Heart right ventricle (tissue), 16 donors: ENCODE measurements around the gene RIPOR1. TPM values are rescaled to one million over a fixed set of nuclear protein-coding genes. Genes with fewer than 3 reads are reported as not detected.
"Not testable (repeated sequence)": the region's sequence is repeated elsewhere in the genome, so short reads cannot be mapped to it uniquely, and the experiment has no call there.

Source experiments
- ATAC-seq, 8 donors: fragments of 200-7000 bp; cut with Tn5 transposase; one replicate each; pipeline ENCODE4 v1.9.1; 2020; ENCODE audit warnings: mild to moderate bottlenecking in 8 of 8, moderate library complexity in 8 of 8, moderate number of reproducible peaks in 1 of 8
- DNase-seq, 2 donors: peaks; one replicate each; pipeline ENCODE4 v3.0.0-alpha.2; 2020
- H3K27ac ChIP-seq, 10 donors: fragments of 200-600 bp; sonication (generic) in 2 of 10; one replicate each; pipeline versions ENCODE4 v1.5.0 to v1.8.0; 2020 to 2022; ENCODE audit warnings: mild to moderate bottlenecking in 3 of 10
- H3K27me3 ChIP-seq, 7 donors: fragments of 200-600 bp; one replicate each; pipeline ENCODE4 v1.8.0; 2021 to 2022; ENCODE audit warnings: mild to moderate bottlenecking in 2 of 7
- H3K36me3 ChIP-seq, 9 donors: fragments of 200-600 bp; sonication (generic) in 1 of 9; one replicate each; pipeline versions ENCODE4 v1.5.0 to v1.8.0; 2020 to 2022; ENCODE audit warnings: mild to moderate bottlenecking in 2 of 9
- H3K4me1 ChIP-seq, 9 donors: fragments of 200-600 bp; sonication (generic) in 1 of 9; one replicate each; pipeline versions ENCODE4 v1.5.0 to v1.8.0; 2020 to 2022; ENCODE audit warnings: mild to moderate bottlenecking in 4 of 9
- H3K4me3 ChIP-seq, 10 donors: fragments of 200-600 bp; sonication (generic) in 2 of 10; one replicate each; pipeline versions ENCODE4 v1.5.0 to v1.8.0; 2020 to 2022; ENCODE audit warnings: mild to moderate bottlenecking in 7 of 10, moderate library complexity in 2 of 10
- H3K9me3 ChIP-seq, 11 donors: fragments of 200-600 bp in 10 of 11; sonication (generic) in 2 of 11; one replicate each; pipeline versions ENCODE4 v1.5.0 to v1.8.0; 2013 to 2022; ENCODE audit warnings: mild to moderate bottlenecking in 2 of 11, control low read depth in 1 of 11, moderate library complexity in 1 of 11
- whole genome bisulfite sequencing, 2 donors: extraction: QIAGEN DNeasy Blood & Tissue Kit; methylation state at CpG; one replicate each; pipeline ENCODE4 v1.1.7; 2013; ENCODE audit warnings: inconsistent platforms in 1 of 2; 5-methylcytosine and 5-hydroxymethylcytosine counted together
- intact Hi-C, 10 donors: fragments of 100-400 bp; cut with DNase I; formaldehyde crosslinking; loops; one replicate each; pipeline versions ENCODE4 v1.11.1 to v1.14.2; 2022
- polyA plus RNA-seq, 2 donors: library from polyadenylated mRNA; stranded (reverse); fragments of 200-250 nt; gene quantifications; one replicate each; pipeline ENCODE4 v1.2.3, GENCODE V29; 2013
- total RNA-seq, 10 donors: library from RNA; stranded (reverse); fragmentation: NEBNext Ultra II Directional in 3 of 10; extraction: Animal tissue kit (Norgen Biotek cat#: 25700) in 3 of 10; gene quantifications; one replicate each; pipeline versions ENCODE4 v1.2.1 to v1.2.4, GENCODE V29; 2021 to 2023
- TF ChIP-seq, protein P1 (sequence below), 9 donors: fragments of 200-600 bp; sonication (generic) in 2 of 9; IDR thresholded peaks; one replicate each; pipeline versions ENCODE4 v1.5.0 to v1.8.0; 2021 to 2022; ENCODE audit warnings: antibody characterized with exemption in 9 of 9, mild to moderate bottlenecking in 5 of 9, moderate library complexity in 1 of 9
- donor health status: Arrhythmogenic right ventricular cardiomyopathy.
- donor health status: ischemic (EF 13 %, LVEDD 7.1; RV severe dilation, severe dysfunction).
- donor health status: healthy with polysubstance abuse.
- donor health status: DM: no; HTN: yes; CAD: no.
- donor health status: DM: no; HTN: no; CAD: no.
- donor health status: ischemic (EF 25% LVEDD 6.9; RV normal size, moderate dysfunction).
- donor health status: ischemic (EF 25% LVEDD 5.7; RV mildly dilated, moderate dysfunction).
- donor health status: healthy.
- donor health status: DM: yes; HTN: yes; CAD: no.
- donor health status: Ischemic cardiomyopathy.
- donor health status: ischemic (EF 35%, LVEDD 5.7; RV mildly dilated, moderate dysfunction).
- donor health status: nonischemic (EF 11% LVEDD 7.7; RV severe dilation, severe dysfunction).
- donor health status: DM: yes; HTN: yes; CAD: no.
- donor health status: PGD.
- donor health status: ischemic (EF 29% LVEDD 5.4; RV normal size, mild dysfunction).
- donor health status: nonischemic (EF 23%, LVEDD 6.1; RV moderate dilation, normal function).

The RIPOR1 gene
- total and polyA plus RNA-seq, 12 donors, result 40.0 to 86.1 (median 69.2) TPM

DNA sequence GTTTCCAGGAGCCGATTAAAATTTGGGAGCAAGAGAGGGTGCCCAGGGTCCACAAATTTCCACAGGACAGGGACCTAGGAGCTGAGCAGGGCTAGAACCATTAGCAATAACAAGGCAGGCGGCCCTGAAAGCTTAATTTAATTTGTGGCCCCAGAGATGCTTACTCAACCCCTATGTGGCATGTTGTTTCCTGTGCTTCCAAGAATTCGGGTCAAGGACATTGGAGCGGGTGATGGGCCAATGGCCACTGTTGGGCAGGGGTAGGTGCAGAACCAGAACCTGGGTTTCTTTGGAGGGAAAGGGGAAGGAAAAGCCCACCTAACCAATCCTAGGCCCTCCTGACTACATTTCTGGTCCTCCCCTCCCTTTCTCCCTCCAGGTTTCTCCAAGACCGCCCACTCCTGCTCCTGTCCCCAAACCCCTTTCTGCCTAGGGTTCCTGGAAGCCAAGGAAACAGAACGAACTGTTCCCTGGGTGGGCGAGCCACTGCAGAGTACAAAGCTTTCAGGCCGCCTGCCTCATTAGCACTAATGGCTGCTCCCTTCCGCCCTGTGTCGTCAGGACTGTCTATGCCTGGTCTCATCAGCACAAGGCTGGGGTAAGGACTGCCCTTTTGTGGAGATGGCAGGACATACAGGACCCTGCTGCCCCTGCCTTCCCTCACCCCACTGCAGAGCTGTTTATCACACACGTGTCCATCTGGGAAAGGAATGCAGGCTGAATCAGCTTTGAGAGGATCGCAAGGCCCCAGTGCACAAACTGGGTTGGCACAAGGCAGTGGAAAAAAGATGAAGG lies 44.7 kb upstream of the RIPOR1 start:
- H3K4me1 ChIP-seq, result peaks cover 4 to 65% (median 42%) of the 10 kb centered on the region in 9 donors
- H3K27ac ChIP-seq, result peak overlapping the region in 2 of 10 donors; percentile 92 to 96
- TF ChIP-seq, protein P1, sequence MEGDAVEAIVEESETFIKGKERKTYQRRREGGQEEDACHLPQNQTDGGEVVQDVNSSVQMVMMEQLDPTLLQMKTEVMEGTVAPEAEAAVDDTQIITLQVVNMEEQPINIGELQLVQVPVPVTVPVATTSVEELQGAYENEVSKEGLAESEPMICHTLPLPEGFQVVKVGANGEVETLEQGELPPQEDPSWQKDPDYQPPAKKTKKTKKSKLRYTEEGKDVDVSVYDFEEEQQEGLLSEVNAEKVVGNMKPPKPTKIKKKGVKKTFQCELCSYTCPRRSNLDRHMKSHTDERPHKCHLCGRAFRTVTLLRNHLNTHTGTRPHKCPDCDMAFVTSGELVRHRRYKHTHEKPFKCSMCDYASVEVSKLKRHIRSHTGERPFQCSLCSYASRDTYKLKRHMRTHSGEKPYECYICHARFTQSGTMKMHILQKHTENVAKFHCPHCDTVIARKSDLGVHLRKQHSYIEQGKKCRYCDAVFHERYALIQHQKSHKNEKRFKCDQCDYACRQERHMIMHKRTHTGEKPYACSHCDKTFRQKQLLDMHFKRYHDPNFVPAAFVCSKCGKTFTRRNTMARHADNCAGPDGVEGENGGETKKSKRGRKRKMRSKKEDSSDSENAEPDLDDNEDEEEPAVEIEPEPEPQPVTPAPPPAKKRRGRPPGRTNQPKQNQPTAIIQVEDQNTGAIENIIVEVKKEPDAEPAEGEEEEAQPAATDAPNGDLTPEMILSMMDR (IDR thresholded peaks at IDR 0.05), result no peak
- DNase-seq (no peak), ATAC-seq (no peak)
- intact Hi-C loops, result loop anchor here in 1 of 10 donors (5.0 kb wide), 1 partner anchor 38 kb away; no protein-coding TSS in a partner anchor
- peaks cover 0 to 23% (median 11%) of the 10 kb centered on the region in 9 donors for H3K36me3 ChIP-seq
- H3K27me3 ChIP-seq, result no peaks in the 10 kb centered on the region
- no peaks in the 10 kb centered on the region for H3K9me3 ChIP-seq
- no peak overlapping the region for H3K4me3 ChIP-seq
- WGBS, 2 donors, result 86 to 89% methylated on average over 12 of the region's 12 CpGs

DNA sequence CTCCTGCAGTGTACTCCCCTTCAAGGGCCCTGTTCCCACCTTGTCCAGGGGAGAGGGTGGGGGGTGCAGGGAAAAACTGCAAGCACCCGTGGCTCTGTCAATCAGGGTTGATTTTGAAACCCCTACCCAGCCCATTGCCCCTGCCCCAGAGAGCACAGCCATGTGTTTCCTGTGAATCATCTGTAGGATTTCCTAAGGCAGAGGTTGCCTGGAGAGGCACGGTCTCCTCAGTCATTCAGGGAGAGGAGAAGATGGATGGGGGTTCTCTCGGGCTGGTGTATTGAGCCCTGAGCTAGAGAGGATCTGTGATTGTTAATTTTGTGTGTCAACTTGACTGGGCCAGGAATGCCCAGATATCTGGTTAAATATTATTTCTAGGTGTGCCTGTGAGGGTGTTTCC lies 41.8 kb upstream of the RIPOR1 start:
- Histone ChIP-seq H3K27ac (peak overlapping the region in 1 of 10 donors; percentile 46), H3K36me3 (peaks cover 0 to 23% (median 11%) of the 10 kb centered on the region in 9 donors), H3K4me1 (peaks cover 2 to 77% (median 33%) of the 10 kb centered on the region in 9 donors), H3K27me3 (no peaks in the 10 kb centered on the region), H3K4me3 (no peak overlapping the region), H3K9me3 (no peaks in the 10 kb centered on the region)
- intact Hi-C loops, result no loop called here
- WGBS, 2 donors, result 68 to 80% methylated on average over 3 of the region's 3 CpGs
- ATAC-seq (no peak), DNase-seq (no peak)
- TF ChIP-seq, protein P1 (IDR thresholded peaks at IDR 0.05), result no peak

DNA sequence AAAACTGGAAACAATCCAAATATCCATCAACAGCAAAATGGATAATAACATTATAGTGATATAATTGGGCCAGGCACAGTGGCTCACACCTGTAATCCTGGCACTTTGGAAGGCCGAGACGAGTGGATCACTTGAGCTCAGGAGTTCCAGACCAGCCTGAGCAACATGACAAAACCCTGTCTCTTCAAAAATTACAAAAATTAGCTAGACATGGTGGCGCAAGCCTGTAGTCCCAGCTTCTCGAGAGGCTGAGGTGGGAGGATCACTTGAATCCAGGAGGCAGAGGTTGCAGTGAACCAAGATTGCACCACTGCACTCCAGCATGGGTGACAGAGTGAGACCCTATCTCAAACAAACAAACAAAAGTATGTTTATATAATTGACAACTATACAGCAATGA lies 41.1 kb upstream of the RIPOR1 start:
- intact Hi-C loops, H3K4me3 ChIP-seq, ATAC-seq, H3K9me3 ChIP-seq, H3K27me3 ChIP-seq, DNase-seq: not testable (repeated sequence)
- Histone ChIP-seq H3K4me1 (peaks cover 2 to 77% (median 26%) of the 10 kb centered on the region in 9 donors), H3K27ac (peak overlapping the region in 1 of 10 donors; percentile 46), H3K36me3 (peaks cover 0 to 28% (median 11%) of the 10 kb centered on the region in 9 donors)
- WGBS, 2 donors, result 86 to 91% methylated on average over 4 of the region's 4 CpGs

DNA sequence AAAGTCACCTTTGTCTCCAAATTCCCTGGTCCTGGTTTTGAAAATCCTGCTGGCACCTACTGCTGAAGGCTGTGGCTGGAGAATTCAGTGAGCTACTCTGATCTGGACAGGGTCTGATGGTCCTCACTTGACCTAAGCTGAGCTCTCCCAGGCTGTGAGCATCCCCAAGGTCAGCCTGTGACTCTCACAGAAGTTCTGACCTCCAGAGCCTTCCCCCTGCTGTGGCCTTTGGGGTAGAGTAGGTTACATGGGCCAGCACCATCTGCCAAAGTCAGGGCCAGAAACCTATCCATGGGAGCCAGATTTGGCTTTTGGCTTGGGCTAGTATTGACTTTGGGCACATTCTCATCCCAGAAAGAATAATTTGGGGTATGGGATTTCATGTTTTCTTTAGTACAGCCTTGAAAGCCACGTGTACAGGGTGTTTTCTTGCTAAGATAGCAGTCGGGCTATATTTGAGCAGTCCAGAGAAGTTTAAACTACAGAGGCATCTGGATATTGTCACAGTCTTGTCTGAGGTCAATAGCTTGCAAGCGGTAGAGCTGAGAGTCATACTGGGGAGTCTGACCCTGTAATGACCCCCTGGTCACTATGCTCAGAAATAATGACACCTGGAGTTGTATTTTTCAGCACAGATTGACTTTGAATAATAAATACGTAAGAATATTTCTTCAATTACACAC lies 39.1 kb upstream of the RIPOR1 start:
- peak in 6 of 8 donors; percentile 26 to 69 (median 54) for ATAC-seq
- H3K27ac ChIP-seq, result peak overlapping the region in 9 of 10 donors; percentile 1 to 81 (median 57)
- H3K4me1 ChIP-seq, result peaks cover 2 to 84% (median 16%) of the 10 kb centered on the region in 9 donors
- H3K9me3 ChIP-seq, result no peaks in the 10 kb centered on the region
- intact Hi-C loops, result loop anchor here in 1 of 10 donors (10.0 kb wide), 1 partner anchor 175 kb away; the partner anchor contains the start of genes ACD, C16orf86, ENKD1 and PARD6A
- 36 to 44% methylated on average over 4 of the region's 4 CpGs for WGBS, 2 donors
- no peak overlapping the region for H3K4me3 ChIP-seq
- H3K36me3 ChIP-seq, result peaks cover 0 to 31% (median 7%) of the 10 kb centered on the region in 9 donors
- H3K27me3 ChIP-seq, result no peaks in the 10 kb centered on the region
- TF ChIP-seq, protein P1 (IDR thresholded peaks at IDR 0.05), result no peak
- no peak for DNase-seq
